WERI-Rb-1 (cell line): ENCODE measurements around the gene NOVA1.

Source experiments
- DNase-seq: peaks from one replicate; pipeline ENCODE4 v3.0.0-alpha.2; 2020
- H3K27ac ChIP-seq: fragments of 250-450 bp; sonication (Bioruptor Pico); 2 replicates; pipeline ENCODE4 v1.5.1; 2020; ENCODE audit warnings: mild to moderate bottlenecking, moderate library complexity
- H3K27me3 ChIP-seq: fragments of 250-450 bp; sonication (Bioruptor Pico); 2 replicates; pipeline ENCODE4 v1.5.1; 2021; ENCODE audit warnings: mild to moderate bottlenecking, low read depth, moderate library complexity; ENCODE audit not compliant: insufficient read depth, severe bottlenecking
- H3K36me3 ChIP-seq: fragments of 250-450 bp; sonication (Bioruptor Pico); 2 replicates; pipeline ENCODE4 v1.5.1; 2020; ENCODE audit warnings: mild to moderate bottlenecking, moderate library complexity
- H3K4me3 ChIP-seq: 2 replicates; pipeline ENCODE4 v1.5.1; 2011; ENCODE audit warnings: low read depth, mild to moderate bottlenecking, control low read depth, low read length
- H3K9me3 ChIP-seq: fragments of 250-450 bp; sonication (Bioruptor Pico); 2 replicates; pipeline ENCODE4 v1.5.1; 2021; ENCODE audit warnings: mild to moderate bottlenecking, moderate library complexity; ENCODE audit not compliant: severe bottlenecking
- CTCF ChIP-seq: IDR thresholded peaks from 2 replicates; pipeline ENCODE4 v1.5.1; 2011; ENCODE audit warnings: low read depth, mild to moderate bottlenecking, control low read depth, inconsistent platforms, low read length

The NOVA1 gene

GRCh38 chr14:26531894-26532293 lies 65.9 kb downstream of the NOVA1 start:
- TF ChIP-seq CTCF, result no peak
- H3K36me3 ChIP-seq, result no peaks in the 10 kb centered on the region
- H3K27ac ChIP-seq, result no peak overlapping the region
- no peaks in the 10 kb centered on the region for H3K27me3 ChIP-seq
- H3K9me3 ChIP-seq, result no peaks in the 10 kb centered on the region
- no peak overlapping the region for H3K4me3 ChIP-seq
- no peak for DNase-seq

- no peak for DNase-seq
- no peaks in the 10 kb centered on the region for H3K27me3 ChIP-seq
- no peak overlapping the region for H3K27ac ChIP-seq
- no peaks in the 10 kb centered on the region for H3K9me3 ChIP-seq
- no peak overlapping the region for H3K4me3 ChIP-seq
- H3K36me3 ChIP-seq, result no peaks in the 10 kb centered on the region
- TF ChIP-seq CTCF, result no peak
Observed at GRCh38 chr14:26528415-26529182, 69.2 kb downstream of the NOVA1 start.

GRCh38 chr14:26527095-26527494 lies 70.7 kb downstream of the NOVA1 start:
- TF ChIP-seq CTCF, result no peak
- Histone ChIP-seq H3K27ac (no peak overlapping the region), H3K4me3 (no peak overlapping the region), H3K27me3 (no peaks in the 10 kb centered on the region), H3K36me3 (no peaks in the 10 kb centered on the region), H3K9me3 (no peaks in the 10 kb centered on the region)
- DNase-seq, result no peak

GRCh38 chr14:26526137-26526536 lies 71.7 kb downstream of the NOVA1 start:
- Histone ChIP-seq H3K36me3 (no peaks in the 10 kb centered on the region), H3K27me3 (no peaks in the 10 kb centered on the region), H3K4me3 (no peak overlapping the region), H3K27ac (no peak overlapping the region), H3K9me3 (no peaks in the 10 kb centered on the region)
- TF ChIP-seq CTCF, result no peak
- no peak for DNase-seq

- Histone ChIP-seq H3K27ac (no peak overlapping the region), H3K27me3 (no peaks in the 10 kb centered on the region), H3K36me3 (no peaks in the 10 kb centered on the region), H3K4me3 (no peak overlapping the region), H3K9me3 (no peaks in the 10 kb centered on the region)
- TF ChIP-seq CTCF, result no peak
- DNase-seq, result no peak
Observed at GRCh38 chr14:26525085-26525484, 72.7 kb downstream of the NOVA1 start.

GRCh38 chr14:26522967-26523366 lies 74.9 kb downstream of the NOVA1 start:
- Histone ChIP-seq H3K9me3 (no peaks in the 10 kb centered on the region), H3K36me3 (no peaks in the 10 kb centered on the region), H3K27me3 (no peaks in the 10 kb centered on the region), H3K4me3 (no peak overlapping the region), H3K27ac (no peak overlapping the region)
- no peak for DNase-seq
- TF ChIP-seq CTCF, result no peak
